K562 (cell line): ENCODE data around the gene PLD1. TPM values are rescaled to one million over a fixed set of nuclear protein-coding genes. Genes with fewer than 3 reads are reported as not detected.
A peak's percentile ranks its signal among the peaks of the same experiment; 100 is the strongest.

Experiments used
- ADNP ChIP-seq: fragments of 200-800 bp; sonication (Bioruptor generic); IDR thresholded peaks from 2 replicates; pipeline ENCODE4 v1.6.1; 2016; ENCODE audit warnings: missing genetic modification characterization, missing compliant biosample characterization
- HCFC1 ChIP-seq: IDR thresholded peaks from 2 replicates; pipeline ENCODE4 v1.6.1; 2012; ENCODE audit warnings: low read depth, low read length, improper control_type of control experiment
- MAFK ChIP-seq: IDR thresholded peaks from 2 replicates; pipeline ENCODE4 v1.6.1; 2011; ENCODE audit warnings: low read length, improper control_type of control experiment
- NFXL1 ChIP-seq: fragments of 450-650 bp; formaldehyde crosslinking; IDR thresholded peaks from 2 replicates; pipeline ENCODE4 v1.4.0; 2021; ENCODE audit warnings: mild to moderate bottlenecking
- NR2C1 ChIP-seq, 2 experiments: fragments of 450-650 bp; IDR thresholded peaks; 2 replicates each; pipeline ENCODE4 v1.6.1; 2017; ENCODE audit warnings: mild to moderate bottlenecking in 2 of 2, antibody characterized with exemption in 1 of 2, inconsistent platforms in 1 of 2, missing compliant biosample characterization in 1 of 2, missing genetic modification characterization in 1 of 2
- PHF21A ChIP-seq: fragments of 450-650 bp; IDR thresholded peaks from 2 replicates; pipeline ENCODE4 v1.6.1; 2017; ENCODE audit warnings: low read depth, borderline replicate concordance
- SP1 ChIP-seq: sonication (generic); formaldehyde crosslinking; IDR thresholded peaks from 2 replicates; pipeline ENCODE4 v1.8.1; 2022; ENCODE audit warnings: mild to moderate bottlenecking, missing genetic modification reagents
- TCFL5 ChIP-seq: fragments of 250-450 bp; sonication (Bioruptor Pico); conservative IDR thresholded peaks from 2 replicates; pipeline ENCODE4 v1.6.1; 2021; ENCODE audit warnings: mild to moderate bottlenecking, moderate library complexity, matching md5 sums
- TRIM24 ChIP-seq, 2 experiments: fragments of 450-650 bp; IDR thresholded peaks; 2 replicates each; pipeline ENCODE4 v1.6.1; 2016
- ZFP91 ChIP-seq: sonication (generic); formaldehyde crosslinking; IDR thresholded peaks from 2 replicates; pipeline ENCODE4 v1.8.0; 2022; ENCODE audit warnings: mild to moderate bottlenecking, missing genetic modification reagents
- ZFPM2 ChIP-seq: fragments of 250-450 bp; sonication (Bioruptor Pico); IDR thresholded peaks from 2 replicates; pipeline ENCODE4 v1.5.1; 2022; ENCODE audit warnings: mild to moderate bottlenecking
- ZNF384 ChIP-seq: IDR thresholded peaks from 2 replicates; pipeline ENCODE4 v1.6.1; 2012; ENCODE audit warnings: low read depth, low read length, improper control_type of control experiment
- ZNF639 ChIP-seq, 2 experiments: fragments of 200-800 bp in 1 of 2; sonication (Bioruptor generic) in 1 of 2; sonication (generic) in 1 of 2; formaldehyde crosslinking in 1 of 2; IDR thresholded peaks in 1 of 2; conservative IDR thresholded peaks in 1 of 2; 2 replicates each; pipeline versions ENCODE4 v1.5.0 to v1.6.1; 2016 to 2020; ENCODE audit warnings: missing compliant biosample characterization in 1 of 2, missing genetic modification characterization in 1 of 2, missing genetic modification reagents in 1 of 2
- ZZZ3 ChIP-seq: fragments of 450-650 bp; IDR thresholded peaks from 2 replicates; pipeline ENCODE4 v1.6.1; 2016; ENCODE audit warnings: antibody characterized with exemption, mild to moderate bottlenecking, moderate library complexity
- polyA plus RNA-seq, 8 experiments: library from polyadenylated mRNA; depleted of rRNA in 4 of 8; stranded (reverse) in 5 of 8; unstranded in 3 of 8; fragments of >200 nt; fragmentation: Nextera tagmentation in 2 of 8; fragmentation: Illumina TruSeq in 1 of 8; extraction: Ambion mirVana in 2 of 8; extraction: Trizol in 1 of 8; gene quantifications; 2 replicates each; pipeline versions ENCODE4 v1.2.1 to v1.2.3, GENCODE V29; 2011 to 2014; ENCODE audit warnings: inconsistent platforms in 1 of 8, missing spikeins in 1 of 8
- total RNA-seq, 7 experiments: library from RNA; depleted of rRNA in 6 of 7; stranded (reverse); fragments of >200 nt in 6 of 7; fragmentation: Illumina TruSeq in 2 of 7; extraction: Trizol in 2 of 7; gene quantifications; 2 replicates each; pipeline versions ENCODE4 v1.2.1 to v1.2.3, GENCODE V29; 2011 to 2021; ENCODE audit warnings: low replicate concordance in 1 of 7

Gene PLD1
- total and polyA plus RNA-seq, 9 of the 15 experiments (the other 6 are each of a cell fraction or from before 2014, with no cell fraction given), result 8.4 to 26.1 (median 18.6) TPM

GRCh38 chr3:171789759-171790505, 20.4 kb downstream of the PLD1 start (continued):
- TF ChIP-seq MAFK (no peak), ZNF384 (no peak), TCFL5 (CRISPR knock-in tag) (no peak), ZZZ3 (no peak), ZFP91 (no peak), NFXL1 (CRISPR knock-in tag) (no peak), ZFPM2 (CRISPR knock-in tag) (no peak), SP1 (CRISPR knock-in tag) (no peak), ADNP (tag) (no peak), TRIM24 (IDR thresholded peaks at IDR 0.05) (no peak), HCFC1 (peak; percentile 45; the same call in 1 of the 2 replicates), ZNF639 (CRISPR knock-in tag; conservative IDR thresholded peaks at IDR 0.05 in 1 of 2, IDR thresholded peaks at IDR 0.05 in 1 of 2) (no peak), NR2C1 (IDR thresholded peaks at IDR 0.05) (peak; percentile 74), NR2C1 (tag; IDR thresholded peaks at IDR 0.05) (peak; percentile 91), PHF21A (no peak)
